Keratinocyte (primary cell): Measurements from ENCODE around the gene C21orf91.
"Not testable (repeated sequence)": the region's sequence is repeated elsewhere in the genome, so short reads cannot be mapped to it uniquely, and the experiment has no call there.

Experiments
- CTCF ChIP-seq, 3 experiments: IDR thresholded peaks in 1 of 3; conservative IDR thresholded peaks in 1 of 3; optimal IDR thresholded peaks in 1 of 3; 2 replicates in 2 of 3; 3 replicates in 1 of 3; pipeline versions ENCODE3 to v1.5.1; 2011; ENCODE audit warnings: low read length in 3 of 3, mild to moderate bottlenecking in 3 of 3, moderate library complexity in 2 of 3, control low read depth in 1 of 3, inconsistent platforms in 1 of 3; ENCODE audit not compliant: insufficient read depth in 2 of 3; ENCODE audit errors: extremely low read depth in 1 of 3
- EZH2 ChIP-seq: IDR thresholded peaks from one replicate; pipeline ENCODE4 v1.6.1; 2012; ENCODE audit warnings: inconsistent platforms, mild to moderate bottlenecking, low read length, moderate library complexity

GRCh38 chr21:17775021-17775420, 44.1 kb downstream of the C21orf91 start:
- TF ChIP-seq CTCF (optimal IDR thresholded peaks at IDR 0.05 in 1 of 3, IDR thresholded peaks at IDR 0.05 in 1 of 3, conservative IDR thresholded peaks at IDR 0.05 in 1 of 3; ENCODE audit: extremely low read depth in 1 of 3, insufficient read depth in 2 of 3, low read length in 3 of 3); EZH2: not testable (repeated sequence)
